Upper lobe of left lung (tissue), 4 donors: ENCODE data around the gene NFRKB.

Experiments
- CTCF ChIP-seq, 6 experiments: fragments of 450-650 bp in 4 of 6; fragments of 200-600 bp in 2 of 6; sonication (generic) in 2 of 6; IDR thresholded peaks; one replicate each; pipeline ENCODE4 v1.5.1; 2016 to 2019; ENCODE audit warnings: antibody characterized with exemption in 6 of 6
- POLR2AphosphoS5 ChIP-seq, 2 donors: sonication (generic); formaldehyde crosslinking; IDR thresholded peaks; one replicate each; pipeline ENCODE4 v1.5.1; 2017; ENCODE audit warnings: antibody characterized with exemption in 2 of 2

- TF ChIP-seq CTCF (IDR thresholded peaks at IDR 0.05) (no peak), POLR2AphosphoS5 (IDR thresholded peaks at IDR 0.05) (no peak)
Measured at GRCh38 chr11:129884581-129884980, 10.8 kb downstream of the NFRKB start.
